Suprapubic skin (tissue), 4 donors: ENCODE data around the gene RRP1B. TPM values are rescaled to one million over a fixed set of nuclear protein-coding genes. Genes with fewer than 3 reads are reported as not detected.
"Not testable (repeated sequence)": the region's sequence is repeated elsewhere in the genome, so short reads cannot be mapped to it uniquely, and the experiment has no call there.

ENCODE experiments used
- DNase-seq, 2 donors: peaks; one replicate each; pipeline ENCODE4 v3.0.0-alpha.2; 2019; ENCODE audit warnings: low spot score in 2 of 2
- H3K27ac ChIP-seq: fragments of 200-600 bp; sonication (generic); one replicate; pipeline ENCODE4 v1.5.1; 2019
- H3K27me3 ChIP-seq: fragments of 200-600 bp; sonication (generic); one replicate; pipeline ENCODE4 v1.5.1; 2019
- H3K36me3 ChIP-seq: fragments of 200-600 bp; sonication (generic); one replicate; pipeline ENCODE4 v1.5.1; 2019
- H3K4me1 ChIP-seq: fragments of 200-600 bp; sonication (generic); one replicate; pipeline ENCODE4 v1.5.1; 2019
- H3K4me3 ChIP-seq: fragments of 200-600 bp; sonication (generic); one replicate; pipeline ENCODE4 v1.5.1; 2019; ENCODE audit warnings: mild to moderate bottlenecking
- H3K9me3 ChIP-seq: fragments of 200-600 bp; sonication (generic); one replicate; pipeline ENCODE4 v1.5.1; 2019
- CTCF ChIP-seq, 2 donors: fragments of 200-600 bp in 1 of 2; fragments of 450-650 bp in 1 of 2; sonication (generic) in 1 of 2; IDR thresholded peaks; one replicate each; pipeline ENCODE4 v1.5.1; 2016 to 2019; ENCODE audit warnings: antibody characterized with exemption in 2 of 2, mild to moderate bottlenecking in 1 of 2, moderate library complexity in 1 of 2
- EP300 ChIP-seq: sonication (generic); formaldehyde crosslinking; IDR thresholded peaks from one replicate; pipeline ENCODE4 v1.6.1; 2017; ENCODE audit warnings: antibody characterized with exemption
- POLR2A ChIP-seq, 2 donors: fragments of 450-650 bp; IDR thresholded peaks; one replicate each; pipeline ENCODE4 v1.6.1; 2017; ENCODE audit warnings: antibody characterized with exemption in 2 of 2, mild to moderate bottlenecking in 2 of 2, moderate library complexity in 2 of 2
- POLR2AphosphoS5 ChIP-seq, 3 donors: sonication (generic); formaldehyde crosslinking; IDR thresholded peaks; one replicate each; pipeline ENCODE4 v1.6.1; 2017; ENCODE audit warnings: antibody characterized with exemption in 3 of 3
- WGBS: methylation state at CpG from one replicate; pipeline ENCODE4 v1.1.5; 2018; 5-methylcytosine and 5-hydroxymethylcytosine counted together
- total RNA-seq, 4 donors: library from RNA; depleted of rRNA; stranded (reverse); fragments of >200 nt; gene quantifications; one replicate each; pipeline ENCODE4 v1.1.0, GENCODE V29; 2016

The RRP1B gene
- total RNA-seq, 4 donors from 2014 or later = 19.1 to 25.1 (median 23.3) TPM

- no peak for DNase-seq
- TF ChIP-seq EP300 = no peak
- Histone ChIP-seq H3K4me1 (no peaks in the 10 kb centered on the region), H3K9me3 (no peaks in the 10 kb centered on the region), H3K36me3 (peaks cover 75% of the 10 kb centered on the region), H3K27me3 (no peaks in the 10 kb centered on the region), H3K27ac (no peak overlapping the region), H3K4me3 (no peak overlapping the region)
- 95% methylated on average over 9 of the region's 15 CpGs for WGBS
Observed at GRCh38 chr21:43676391-43676790, 17.0 kb downstream of the RRP1B start.

DNA sequence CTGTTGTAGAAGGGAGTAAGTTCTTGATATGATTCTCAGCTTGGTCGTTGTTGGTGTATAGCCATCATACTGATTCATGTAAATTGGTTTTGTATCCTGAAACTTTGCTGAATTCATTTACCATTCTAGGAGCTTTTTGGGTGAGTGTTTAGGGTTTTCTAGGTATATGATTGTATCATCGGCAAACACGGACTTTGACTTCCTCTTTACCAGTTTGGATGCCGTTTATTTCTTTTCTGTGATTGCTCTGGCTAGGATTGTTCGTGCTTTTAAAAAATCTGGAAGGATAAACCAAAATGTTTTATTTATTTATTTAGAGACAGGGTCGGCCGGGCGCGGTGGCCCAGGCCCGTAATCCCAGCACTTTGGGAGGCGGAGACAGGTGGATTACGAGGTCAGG lies 20.6 kb downstream of the RRP1B start:
- TF ChIP-seq POLR2A (IDR thresholded peaks at IDR 0.05) (no peak), CTCF (IDR thresholded peaks at IDR 0.05) (no peak), EP300 (no peak), POLR2AphosphoS5 (IDR thresholded peaks at IDR 0.05) (no peak)
- Histone ChIP-seq H3K9me3 (no peaks in the 10 kb centered on the region), H3K27ac (no peak overlapping the region), H3K36me3 (peaks cover 70% of the 10 kb centered on the region), H3K4me1 (no peaks in the 10 kb centered on the region), H3K4me3 (no peak overlapping the region), H3K27me3 (no peaks in the 10 kb centered on the region)
- no peak for DNase-seq
- WGBS = 97% methylated on average over 12 of the region's 12 CpGs

DNA sequence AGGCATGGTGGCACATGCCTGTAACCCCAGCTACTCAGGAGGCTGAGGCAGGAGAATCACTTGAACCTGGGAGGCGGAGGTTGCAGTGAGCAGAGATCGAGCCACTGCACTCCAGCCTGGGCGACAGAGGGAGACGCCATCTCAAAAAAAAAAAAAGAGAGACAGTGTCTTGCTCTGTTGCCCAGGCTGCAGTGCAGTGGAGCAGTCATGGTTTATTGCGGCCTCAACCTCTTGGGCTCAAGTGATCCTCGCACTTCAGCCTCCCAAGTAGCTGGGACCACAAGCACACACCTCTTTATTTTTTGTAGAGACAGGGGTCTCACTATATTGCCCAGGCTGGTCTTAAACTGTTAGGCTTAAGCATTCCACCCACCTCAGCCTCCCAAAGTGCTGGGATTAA lies 21.1 kb downstream of the RRP1B start:
- H3K36me3 ChIP-seq = peaks cover 70% of the 10 kb centered on the region
- not testable (repeated sequence) for DNase-seq, H3K27me3 ChIP-seq, H3K4me1 ChIP-seq, H3K4me3 ChIP-seq, H3K27ac ChIP-seq, H3K9me3 ChIP-seq
- WGBS = 96% methylated on average over 6 of the region's 6 CpGs

GRCh38 chr21:43681650-43682049 lies 22.3 kb downstream of the RRP1B start:
- H3K4me1 ChIP-seq = no peaks in the 10 kb centered on the region
- WGBS = 97% methylated on average over 6 of the region's 6 CpGs
- no peak overlapping the region for H3K27ac ChIP-seq
- H3K36me3 ChIP-seq = peaks cover 71% of the 10 kb centered on the region
- DNase-seq = no peak
- no peaks in the 10 kb centered on the region for H3K27me3 ChIP-seq
- no peak overlapping the region for H3K4me3 ChIP-seq
- no peak for TF ChIP-seq POLR2AphosphoS5 (IDR thresholded peaks at IDR 0.05)
- no peaks in the 10 kb centered on the region for H3K9me3 ChIP-seq

DNA sequence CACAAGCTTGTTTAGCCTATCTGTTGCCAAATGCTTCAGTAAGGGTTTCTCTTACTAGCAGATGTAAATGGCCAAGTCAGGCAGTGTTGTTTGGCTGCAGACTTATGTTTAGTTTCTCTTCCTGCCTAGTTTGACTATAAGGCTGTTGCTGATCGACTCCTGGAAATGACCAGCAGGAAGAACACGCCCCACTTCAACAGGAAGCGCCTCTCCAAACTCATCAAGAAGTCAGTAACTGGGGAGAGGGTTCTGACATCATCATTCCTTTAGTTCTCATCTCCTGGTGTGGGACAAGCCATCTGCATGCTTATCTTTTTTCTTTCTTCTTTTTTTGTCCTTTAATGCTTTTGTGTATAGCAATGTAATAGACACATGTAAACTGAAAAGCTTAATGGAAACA lies 25.1 kb downstream of the RRP1B start:
- 59% methylated on average over 3 of the region's 3 CpGs for WGBS
- H3K27ac ChIP-seq = no peak overlapping the region

DNA sequence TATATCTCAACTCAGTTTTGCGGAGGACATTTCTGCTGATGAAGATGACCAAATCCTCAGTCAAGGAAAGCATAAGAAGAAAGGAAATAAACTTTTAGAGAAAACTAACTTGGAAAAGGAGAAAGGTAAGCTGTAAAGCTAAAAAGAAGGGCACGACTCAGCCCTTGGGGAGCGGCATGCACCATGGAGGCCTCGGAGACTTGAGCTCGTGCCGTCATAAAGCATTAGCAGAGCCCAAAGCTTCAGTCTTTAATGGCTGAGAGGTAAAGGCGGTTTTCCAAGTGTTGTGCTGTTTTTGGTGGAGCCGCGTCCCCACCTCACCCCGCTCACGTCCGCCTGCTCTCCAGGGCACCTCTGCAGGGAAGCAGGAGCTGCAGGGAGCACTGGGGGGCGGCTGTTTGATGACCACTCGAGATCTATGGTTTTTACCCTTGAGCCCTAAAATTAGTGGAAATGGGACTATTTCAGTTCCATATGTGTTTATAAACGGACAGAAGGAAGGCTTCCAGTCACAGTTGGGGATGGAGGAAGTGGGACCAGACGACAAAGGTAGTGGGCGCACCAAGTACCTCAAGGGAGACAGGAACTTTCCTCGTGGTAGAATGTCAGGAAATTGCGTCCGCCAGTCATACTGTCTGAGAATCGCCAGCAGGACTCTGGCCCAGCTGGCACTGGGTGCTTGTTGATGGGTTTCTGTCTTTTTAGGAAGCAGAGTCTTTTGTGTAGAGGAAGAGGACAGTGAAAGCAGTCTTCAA lies 27.6 kb downstream of the RRP1B start:
- 92% methylated on average over 21 of the region's 21 CpGs for WGBS
- DNase-seq = no peak

More for the DNA sequence above, 25.1 kb downstream of the RRP1B start:
- TF ChIP-seq CTCF (IDR thresholded peaks at IDR 0.05) = no peak
- TF ChIP-seq POLR2A (IDR thresholded peaks at IDR 0.05) = no peak
- no peak for TF ChIP-seq EP300
- peaks cover 84% of the 10 kb centered on the region for H3K36me3 ChIP-seq
- DNase-seq = no peak
- H3K4me1 ChIP-seq = no peaks in the 10 kb centered on the region
- H3K9me3 ChIP-seq = no peaks in the 10 kb centered on the region
- no peaks in the 10 kb centered on the region for H3K27me3 ChIP-seq
- no peak overlapping the region for H3K4me3 ChIP-seq

More for the DNA sequence above, 27.6 kb downstream of the RRP1B start:
- Histone ChIP-seq H3K4me1 (no peaks in the 10 kb centered on the region), H3K9me3 (no peaks in the 10 kb centered on the region), H3K36me3 (peaks cover 88% of the 10 kb centered on the region), H3K27ac (no peak overlapping the region), H3K4me3 (no peak overlapping the region), H3K27me3 (no peaks in the 10 kb centered on the region)
- TF ChIP-seq POLR2A (IDR thresholded peaks at IDR 0.05) = no peak
- TF ChIP-seq EP300 = no peak
- TF ChIP-seq CTCF (IDR thresholded peaks at IDR 0.05) = no peak
- no peak for TF ChIP-seq POLR2AphosphoS5 (IDR thresholded peaks at IDR 0.05)
